Fibroblast of skin of right quadriceps (primary cell): ENCODE data around the gene SLC25A45.

Experiments
- DNase-seq: peaks from one replicate; pipeline ENCODE4 v3.0.0-alpha.2; 2013

Gene SLC25A45

GRCh38 chr11:65382033-65382803 lies at the start of gene SLC25A45:
TSS of gene SLC25A45 (minus strand) at chr11:65382646. CDS start at chr11:65381951, 695 bp downstream.
- peak; percentile 100 for DNase-seq

- DNase-seq = no peak
These were observed 49.1 kb upstream of the SLC25A45 start for GRCh38 chr11:65431451-65432099.

GRCh38 chr11:65430406-65431217 lies 48.2 kb upstream of the SLC25A45 start:
- peak; percentile 54 for DNase-seq

- peak; percentile 62 for DNase-seq
These were observed 47.4 kb upstream of the SLC25A45 start for GRCh38 chr11:65429724-65430405.

- peak; percentile 69 for DNase-seq
These were observed 46.7 kb upstream of the SLC25A45 start for GRCh38 chr11:65429068-65429681.

- peak; percentile 34 for DNase-seq
These were observed 46.2 kb upstream of the SLC25A45 start for GRCh38 chr11:65428578-65429067.

- peak; percentile 65 for DNase-seq
These were observed 45.5 kb upstream of the SLC25A45 start for GRCh38 chr11:65427691-65428577.

GRCh38 chr11:65426839-65427690 lies 44.6 kb upstream of the SLC25A45 start:
- peak; percentile 64 for DNase-seq

GRCh38 chr11:65425971-65426838 lies 43.8 kb upstream of the SLC25A45 start:
- DNase-seq = peak; percentile 92

- peak; percentile 73 for DNase-seq
These were observed 42.9 kb upstream of the SLC25A45 start for GRCh38 chr11:65425105-65425970.

- DNase-seq = peak; percentile 58
These were observed 42.0 kb upstream of the SLC25A45 start for GRCh38 chr11:65424205-65425104.

GRCh38 chr11:65423516-65424204 lies 41.2 kb upstream of the SLC25A45 start:
- DNase-seq = peak; percentile 38

GRCh38 chr11:65422633-65423515 lies 40.4 kb upstream of the SLC25A45 start, which contains the start of gene NEAT1:
TSS of gene NEAT1 (plus strand) at chr11:65422798.
- DNase-seq = peak; percentile 96

- peak; percentile 98 for DNase-seq
These were observed 39.6 kb upstream of the SLC25A45 start for GRCh38 chr11:65421794-65422632.
